ENCODE data around the gene TFDP3. TPM values are rescaled to one million over a fixed set of nuclear protein-coding genes. Genes with fewer than 3 reads are reported as not detected.

The TFDP3 gene
- total RNA-seq, 2 donors from 2014 or later, result 0.14 TPM; not detected in 1

DNA sequence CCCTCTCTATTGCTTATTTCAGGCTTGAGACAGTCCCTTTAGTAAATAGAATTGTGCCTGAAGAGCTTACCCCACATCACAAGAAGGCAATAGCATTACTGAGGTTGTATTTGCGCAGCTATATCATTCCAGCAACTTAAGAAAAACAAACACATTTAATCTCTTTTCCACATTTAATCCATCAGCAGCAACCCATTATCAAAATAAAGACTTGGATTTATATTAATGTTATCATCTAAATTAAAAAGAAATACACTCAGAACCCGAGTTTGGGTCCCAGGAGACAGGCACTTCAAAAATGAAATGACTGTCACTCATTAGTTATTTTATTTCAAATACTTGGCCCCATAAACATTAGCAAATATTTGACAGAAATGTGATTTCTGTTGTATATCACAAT lies 10.4 kb downstream of the TFDP3 start:
- ATAC-seq (no peak), DNase-seq (ENCODE audit: low spot score in 2 of 2) (no peak)
- Mint-ChIP-seq H3K9me3 (no peaks in the 10 kb centered on the region), H3K27ac (no peak overlapping the region), H3K36me3 (no peaks in the 10 kb centered on the region)

- no peak overlapping the region for H3K27ac Mint-ChIP-seq
Observed at GRCh38 chrX:133191739-133192039, 26.5 kb downstream of the TFDP3 start.

GRCh38 chrX:133190877-133191738 lies 27.0 kb downstream of the TFDP3 start:
- no peaks in the 10 kb centered on the region for H3K9me3 Mint-ChIP-seq
- ATAC-seq (no peak), DNase-seq (ENCODE audit: low spot score in 2 of 2) (no peak)
- no peaks in the 10 kb centered on the region for H3K36me3 Mint-ChIP-seq
- H3K27ac Mint-ChIP-seq, result peak overlapping the region in 1 of 2 donors; percentile 22

More at GRCh38 chrX:133191739-133192039, 26.5 kb downstream of the TFDP3 start:
- Mint-ChIP-seq H3K9me3 (no peaks in the 10 kb centered on the region), H3K36me3 (no peaks in the 10 kb centered on the region)
- no peak for ATAC-seq
- DNase-seq (ENCODE audit: low spot score in 2 of 2), result no peak

GRCh38 chrX:133189195-133189594 lies 29.0 kb downstream of the TFDP3 start:
- no peaks in the 10 kb centered on the region for H3K36me3 Mint-ChIP-seq
- H3K27ac Mint-ChIP-seq, result no peak overlapping the region
- DNase-seq (ENCODE audit: low spot score in 2 of 2), result no peak
- ATAC-seq, result no peak
- no peaks in the 10 kb centered on the region for H3K9me3 Mint-ChIP-seq

DNA sequence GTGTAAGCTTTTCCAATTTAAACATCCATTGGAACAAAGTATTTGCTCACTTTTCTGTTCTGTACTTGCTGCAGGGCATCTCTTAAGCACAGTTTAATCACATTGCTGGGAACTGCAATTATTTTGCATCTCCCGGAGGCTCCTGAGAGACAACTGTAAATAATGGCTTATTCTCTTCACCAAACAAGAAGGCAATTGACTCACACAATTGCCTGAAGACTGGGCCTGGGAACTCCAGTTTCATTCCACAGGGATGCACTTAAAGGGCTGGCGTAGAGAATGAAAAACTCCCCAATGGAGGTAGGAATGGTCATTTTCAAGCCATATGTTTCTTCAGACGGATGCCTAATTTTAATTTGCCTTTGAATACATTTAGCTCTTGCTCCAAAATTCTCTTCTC lies 29.5 kb downstream of the TFDP3 start:
- ATAC-seq (no peak), DNase-seq (ENCODE audit: low spot score in 2 of 2) (no peak)
- H3K9me3 Mint-ChIP-seq, result no peaks in the 10 kb centered on the region
- H3K27ac Mint-ChIP-seq, result no peak overlapping the region
- H3K36me3 Mint-ChIP-seq, result no peaks in the 10 kb centered on the region

GRCh38 chrX:133185938-133186337 lies 32.2 kb downstream of the TFDP3 start:
- DNase-seq (ENCODE audit: low spot score in 2 of 2) (no peak), ATAC-seq (no peak)
- no peaks in the 10 kb centered on the region for H3K36me3 Mint-ChIP-seq
- peak overlapping the region in 1 of 2 donors; percentile 48 for H3K27ac Mint-ChIP-seq
- H3K9me3 Mint-ChIP-seq, result no peaks in the 10 kb centered on the region

DNA sequence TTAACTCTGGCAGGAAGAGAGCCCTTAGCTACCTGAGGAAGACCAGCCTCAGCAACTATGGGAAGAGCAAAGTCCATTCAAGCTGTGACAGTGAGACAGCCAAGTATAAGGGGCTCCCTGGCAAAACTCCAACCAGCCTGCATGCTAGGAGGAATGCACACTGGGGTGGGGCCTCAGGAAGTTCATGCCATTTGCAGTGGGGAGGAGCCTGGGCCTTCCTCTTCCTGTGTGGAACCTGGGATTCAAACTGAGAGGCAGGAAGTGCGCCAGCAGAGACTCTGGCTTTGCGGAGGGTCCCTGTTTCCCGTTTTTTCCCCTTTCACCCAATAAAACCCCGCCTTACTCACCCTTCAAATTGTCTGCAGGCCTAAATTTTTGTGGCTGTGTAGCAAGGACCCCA lies 33.0 kb downstream of the TFDP3 start:
- no peak for ATAC-seq
- Mint-ChIP-seq H3K27ac (no peak overlapping the region), H3K9me3 (no peaks in the 10 kb centered on the region), H3K36me3 (no peaks in the 10 kb centered on the region)
- no peak for DNase-seq (ENCODE audit: low spot score in 2 of 2)

DNA sequence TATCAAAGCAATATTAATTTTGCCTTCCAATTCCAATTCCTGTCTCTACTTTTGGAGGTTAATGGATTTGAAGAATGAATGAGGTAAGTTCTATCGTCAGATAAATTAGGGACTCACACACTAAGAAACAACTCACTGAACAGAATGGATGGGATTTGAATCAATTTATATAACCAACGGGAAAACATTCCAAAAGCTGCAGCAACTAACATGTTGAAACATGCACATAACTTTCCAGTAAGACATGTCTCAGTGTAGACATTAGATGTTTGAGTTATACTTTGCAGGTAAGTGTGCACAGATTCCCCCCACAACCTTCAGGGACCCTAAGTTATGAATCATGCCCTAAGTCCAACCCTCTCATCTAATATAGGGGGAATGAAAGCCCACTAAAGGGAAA lies 34.3 kb downstream of the TFDP3 start:
- DNase-seq (ENCODE audit: low spot score in 2 of 2) (no peak), ATAC-seq (no peak)
- Mint-ChIP-seq H3K27ac (no peak overlapping the region), H3K9me3 (no peaks in the 10 kb centered on the region), H3K36me3 (no peaks in the 10 kb centered on the region)

DNA sequence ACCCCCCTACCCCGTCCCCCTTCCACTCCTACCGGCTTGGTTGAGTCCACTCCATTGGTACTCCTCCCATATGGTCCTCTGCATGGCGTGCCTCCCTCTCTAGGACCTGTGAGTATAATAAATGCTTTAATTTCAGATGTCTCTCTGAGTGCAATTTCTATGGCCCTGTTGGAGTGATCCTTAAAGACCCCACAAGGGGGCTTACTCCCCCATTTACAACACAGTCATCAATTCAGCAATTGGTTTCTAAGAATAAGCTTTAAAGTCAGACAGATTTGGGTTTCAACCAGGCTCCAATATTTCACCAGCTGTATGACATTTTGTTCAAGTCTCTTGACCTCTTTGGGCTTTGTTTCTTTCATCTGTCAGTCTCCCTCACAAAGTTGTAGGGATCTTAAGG lies 38.7 kb downstream of the TFDP3 start:
- ATAC-seq (no peak), DNase-seq (ENCODE audit: low spot score in 2 of 2) (no peak)
- Mint-ChIP-seq H3K36me3 (no peaks in the 10 kb centered on the region), H3K9me3 (no peaks in the 10 kb centered on the region), H3K27ac (no peak overlapping the region)

DNA sequence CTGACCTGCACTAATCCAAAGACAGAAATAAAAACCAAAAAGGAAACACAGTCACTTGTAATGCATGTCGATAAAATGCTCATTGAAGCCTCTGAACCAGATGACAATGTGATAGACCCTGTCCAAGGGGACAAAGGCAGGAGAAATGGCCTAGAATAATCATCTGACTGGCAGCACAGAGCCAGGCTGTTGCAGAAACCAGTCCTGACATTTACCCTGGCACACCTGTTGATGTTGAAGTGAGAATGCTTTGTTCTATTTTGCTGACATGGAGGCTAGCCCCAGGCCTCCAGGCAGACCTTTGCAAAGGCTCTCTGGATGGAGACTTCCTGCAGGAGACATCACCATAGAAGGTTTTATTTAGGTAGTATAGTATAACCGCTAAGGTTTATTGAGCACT lies 41.0 kb downstream of the TFDP3 start:
- no peak for DNase-seq (ENCODE audit: low spot score in 2 of 2)
- Mint-ChIP-seq H3K27ac (no peak overlapping the region), H3K36me3 (no peaks in the 10 kb centered on the region), H3K9me3 (no peaks in the 10 kb centered on the region)
- no peak for ATAC-seq

DNA sequence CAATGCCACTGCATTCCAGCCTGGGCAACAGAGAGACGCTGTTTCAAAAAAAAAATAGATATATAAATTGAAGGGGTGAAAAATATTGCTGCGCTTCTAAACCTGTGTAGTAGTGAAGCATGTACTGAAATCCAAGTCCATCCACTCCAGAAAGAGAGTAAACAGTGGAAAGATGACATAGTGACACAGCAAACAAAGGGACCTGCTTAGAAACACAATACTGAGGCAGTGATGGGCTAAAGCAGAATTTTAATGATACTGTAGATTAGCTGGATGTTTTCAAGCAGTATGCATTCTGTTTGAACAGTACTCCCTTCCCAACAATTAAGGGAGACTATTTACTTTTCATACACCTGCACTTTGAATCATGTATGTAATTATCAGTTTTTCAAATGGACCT lies 42.5 kb downstream of the TFDP3 start:
- ATAC-seq (no peak), DNase-seq (ENCODE audit: low spot score in 2 of 2) (no peak)
- H3K27ac Mint-ChIP-seq, result no peak overlapping the region
- H3K36me3 Mint-ChIP-seq, result no peaks in the 10 kb centered on the region
- no peaks in the 10 kb centered on the region for H3K9me3 Mint-ChIP-seq

GRCh38 chrX:133175162-133175561 lies 43.0 kb downstream of the TFDP3 start:
- Mint-ChIP-seq H3K36me3 (no peaks in the 10 kb centered on the region), H3K9me3 (no peaks in the 10 kb centered on the region), H3K27ac (no peak overlapping the region)
- DNase-seq (ENCODE audit: low spot score in 2 of 2) (no peak), ATAC-seq (no peak)

DNA sequence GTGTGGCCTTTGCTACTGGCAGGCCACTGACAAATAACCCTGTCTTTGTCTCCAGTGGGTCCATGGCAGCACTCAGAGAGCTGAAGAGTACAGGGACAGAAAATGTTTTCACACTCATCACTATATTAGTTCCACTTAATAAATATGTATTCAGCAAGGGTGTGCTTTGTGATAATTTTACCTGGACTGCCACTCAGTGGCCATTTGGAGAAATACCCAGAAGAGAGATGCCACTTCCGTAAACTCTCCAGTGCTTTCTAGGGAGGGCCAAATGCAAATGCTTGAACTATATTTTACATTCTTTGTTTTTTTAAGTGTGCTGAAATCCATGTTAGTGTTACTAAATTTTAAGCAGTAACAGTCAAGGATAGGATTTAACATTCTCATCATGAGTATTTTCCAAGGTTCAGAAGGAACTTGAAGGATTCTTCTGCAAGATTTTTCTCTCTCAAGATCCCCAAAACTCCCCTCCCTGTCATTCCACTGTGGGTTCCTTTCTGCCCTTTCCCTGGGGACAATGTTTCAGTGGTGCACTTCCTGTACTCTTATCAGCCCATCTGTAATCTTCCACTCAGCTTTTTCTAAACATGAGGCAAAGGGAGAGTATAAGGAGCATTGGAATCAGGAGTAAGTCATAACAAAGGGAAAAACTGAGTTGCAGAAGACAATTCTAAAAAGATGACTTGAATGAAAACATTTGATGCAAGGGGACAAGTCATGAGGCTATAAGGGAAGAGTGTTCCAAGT lies 46.0 kb downstream of the TFDP3 start:
- Mint-ChIP-seq H3K9me3 (peaks cover 0 to 6% of the 10 kb centered on the region in 2 donors), H3K36me3 (no peaks in the 10 kb centered on the region), H3K27ac (no peak overlapping the region)
- DNase-seq (ENCODE audit: low spot score in 2 of 2) (no peak), ATAC-seq (no peak)

Other genes starting within 250 kb of the TFDP3 start
- not detected for gene USP26, start 121.2 kb downstream of the TFDP3 start, total RNA-seq
- gene GPC4, start 197.1 kb upstream of the TFDP3 start, total RNA-seq, result under 1 TPM in 1 of 2 donors, not detected in 1; 0.27 TPM

Measured in activated naive CD4-positive, alpha-beta T cell treated with anti-CD3 and anti-CD28 coated beads, Interleukin-2, amount 50 U/mL, for 72 hours (primary cell).